ENCODE data around the gene PDYN. TPM values are rescaled to one million over a fixed set of nuclear protein-coding genes. Genes with fewer than 3 reads are reported as not detected.
A peak's percentile ranks its signal among the peaks of the same experiment; 100 is the strongest.

Gene PDYN
- total RNA-seq, 2 donors from 2014 or later, result not detected

- intact Hi-C loops (cut with DNase I, micrococcal nuclease), result no loop called here
- no peak for DNase-seq
- ATAC-seq, result no peak
Observed at GRCh38 chr20:1997483-1998192, 3.8 kb upstream of the PDYN start.

- no peak for ATAC-seq
- intact Hi-C loops (cut with DNase I, micrococcal nuclease), result no loop called here
- no peak for DNase-seq
Observed at GRCh38 chr20:1995531-1996310, 1.9 kb upstream of the PDYN start.

GRCh38 chr20:1994627-1995026 lies 769 bp upstream of the PDYN start:
- intact Hi-C loops (cut with DNase I, micrococcal nuclease), result no loop called here
- no peak for ATAC-seq

DNA sequence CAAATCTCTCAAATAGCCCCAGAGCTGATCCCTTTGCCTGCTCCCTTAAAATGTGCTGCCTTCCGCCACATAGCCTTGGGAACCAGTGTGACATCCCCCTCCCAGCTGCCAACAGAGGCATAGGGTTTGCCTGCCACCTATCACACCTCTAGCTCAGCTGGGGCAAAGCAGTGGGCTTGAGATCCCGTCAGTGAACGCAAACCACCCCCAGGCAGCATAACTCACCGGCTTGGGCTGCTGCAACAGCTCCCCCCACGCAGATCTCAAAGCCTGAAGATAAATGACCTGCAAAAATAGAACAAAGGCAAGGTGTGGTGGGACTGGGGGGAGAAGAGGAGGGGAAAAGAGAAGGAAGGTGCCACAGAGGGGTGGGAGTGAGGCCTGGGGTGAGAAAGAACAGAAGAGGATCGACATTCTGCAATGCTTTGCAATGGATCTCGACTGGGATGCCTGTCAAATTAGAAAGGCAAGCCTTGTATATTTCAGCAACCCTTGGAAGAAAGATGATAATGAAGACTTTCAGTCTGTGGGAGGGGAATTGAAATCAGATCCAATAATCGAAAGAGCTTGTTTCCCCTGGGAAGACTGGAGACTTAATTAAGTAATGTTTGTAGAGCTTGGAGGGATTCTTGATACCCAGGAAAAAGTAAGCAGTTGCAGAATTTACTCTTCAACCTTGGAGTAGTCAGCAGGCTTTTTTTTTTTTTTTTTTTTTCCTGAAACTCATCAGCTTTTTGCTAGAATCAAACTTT lies 1.3 kb downstream of the PDYN start:
- DNase-seq, result no peak
- no peak for ATAC-seq
- intact Hi-C loops (cut with DNase I, micrococcal nuclease), result no loop called here

More at GRCh38 chr20:1994627-1995026, 769 bp upstream of the PDYN start:
- no peak for DNase-seq

- no peak for DNase-seq
- intact Hi-C loops (cut with DNase I, micrococcal nuclease), result no loop called here
- no peak for ATAC-seq
Observed at GRCh38 chr20:1987826-1988225, 6.0 kb downstream of the PDYN start.

GRCh38 chr20:1983301-1983700 lies 10.6 kb downstream of the PDYN start:
- ATAC-seq (no peak), DNase-seq (no peak)
- intact Hi-C loops (cut with DNase I, micrococcal nuclease), result no loop called here

- intact Hi-C loops (cut with DNase I, micrococcal nuclease), result no loop called here
- ATAC-seq (no peak), DNase-seq (no peak)
Observed at GRCh38 chr20:1982686-1983085, 11.2 kb downstream of the PDYN start.

GRCh38 chr20:1979106-1979778 lies 14.6 kb downstream of the PDYN start:
- intact Hi-C loops (cut with DNase I, micrococcal nuclease), result no loop called here
- ATAC-seq, result no peak

DNA sequence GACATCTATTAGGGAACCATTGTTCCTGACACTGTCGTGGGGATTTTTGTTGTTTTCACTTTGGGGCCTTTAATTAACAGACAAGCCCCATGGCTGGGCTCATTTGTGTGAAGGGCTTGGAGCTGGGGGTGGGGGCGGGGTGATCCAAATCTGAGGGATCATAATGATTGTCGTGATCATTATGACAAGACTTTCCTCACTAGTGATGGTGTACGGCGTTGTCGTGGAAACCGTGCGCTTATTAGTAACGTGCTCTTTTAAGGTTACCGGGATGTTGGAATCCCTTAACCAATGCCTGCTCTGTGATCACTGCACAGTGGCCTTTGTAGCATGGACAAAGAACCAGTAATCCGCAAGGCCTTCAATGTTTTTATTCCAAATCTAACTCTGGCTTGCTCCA lies 18.6 kb downstream of the PDYN start:
- intact Hi-C loops (cut with DNase I, micrococcal nuclease), result no loop called here
- DNase-seq (no peak), ATAC-seq (no peak)

More at GRCh38 chr20:1979106-1979778, 14.6 kb downstream of the PDYN start:
- DNase-seq, result no peak

DNA sequence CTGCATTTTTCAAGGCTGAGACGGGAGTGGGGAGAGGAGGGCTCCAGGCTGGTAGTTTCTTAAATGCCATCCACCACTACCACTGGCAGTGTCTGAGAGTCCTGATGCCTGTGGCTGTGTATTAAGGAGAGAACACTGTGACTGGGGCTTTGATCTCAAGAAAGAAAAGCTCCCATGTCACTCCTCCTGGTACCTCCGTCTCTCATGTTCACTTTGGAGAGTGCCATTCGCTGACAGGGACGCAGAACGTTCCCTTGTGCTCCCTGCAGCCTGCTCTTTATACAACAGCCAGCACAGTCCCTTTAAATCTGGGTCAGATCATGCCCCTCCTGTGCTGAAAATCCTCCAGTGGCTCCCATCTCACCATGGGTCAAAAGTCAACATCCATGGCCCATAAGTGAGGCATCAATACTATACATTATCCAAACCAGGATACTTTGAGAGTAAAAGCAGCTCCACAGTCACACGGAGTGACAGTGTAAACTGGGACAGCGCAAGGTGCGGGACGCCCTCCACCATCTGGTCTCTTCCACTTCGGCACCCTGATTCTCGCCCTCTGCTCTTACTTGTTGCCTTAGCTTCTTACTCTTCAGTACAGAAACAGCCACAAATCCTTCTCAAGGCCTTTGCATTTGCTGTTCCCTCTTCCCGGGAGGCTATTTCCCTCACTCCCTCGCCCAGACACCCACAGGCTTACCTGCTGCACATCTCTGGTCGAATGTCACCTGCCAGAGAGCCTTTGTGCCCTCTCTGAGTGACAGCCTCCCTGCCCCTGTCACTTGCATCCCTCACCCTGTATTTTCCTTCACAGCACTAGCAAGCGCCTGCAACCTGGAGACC lies 20.0 kb downstream of the PDYN start:
- DNase-seq (no peak), ATAC-seq (no peak)
- intact Hi-C loops (cut with DNase I, micrococcal nuclease), result no loop called here

- DNase-seq (no peak), ATAC-seq (no peak)
- intact Hi-C loops (cut with DNase I, micrococcal nuclease), result no loop called here
Observed at GRCh38 chr20:1971893-1972586, 21.8 kb downstream of the PDYN start.

- intact Hi-C loops (cut with DNase I, micrococcal nuclease), result loop anchor here (5.0 to 10.0 kb wide), 2 partner anchors 184 to 203 kb away; no protein-coding TSS in a partner anchor
- ATAC-seq (no peak), DNase-seq (no peak)
Observed at GRCh38 chr20:1968964-1969363, 24.9 kb downstream of the PDYN start.

DNA sequence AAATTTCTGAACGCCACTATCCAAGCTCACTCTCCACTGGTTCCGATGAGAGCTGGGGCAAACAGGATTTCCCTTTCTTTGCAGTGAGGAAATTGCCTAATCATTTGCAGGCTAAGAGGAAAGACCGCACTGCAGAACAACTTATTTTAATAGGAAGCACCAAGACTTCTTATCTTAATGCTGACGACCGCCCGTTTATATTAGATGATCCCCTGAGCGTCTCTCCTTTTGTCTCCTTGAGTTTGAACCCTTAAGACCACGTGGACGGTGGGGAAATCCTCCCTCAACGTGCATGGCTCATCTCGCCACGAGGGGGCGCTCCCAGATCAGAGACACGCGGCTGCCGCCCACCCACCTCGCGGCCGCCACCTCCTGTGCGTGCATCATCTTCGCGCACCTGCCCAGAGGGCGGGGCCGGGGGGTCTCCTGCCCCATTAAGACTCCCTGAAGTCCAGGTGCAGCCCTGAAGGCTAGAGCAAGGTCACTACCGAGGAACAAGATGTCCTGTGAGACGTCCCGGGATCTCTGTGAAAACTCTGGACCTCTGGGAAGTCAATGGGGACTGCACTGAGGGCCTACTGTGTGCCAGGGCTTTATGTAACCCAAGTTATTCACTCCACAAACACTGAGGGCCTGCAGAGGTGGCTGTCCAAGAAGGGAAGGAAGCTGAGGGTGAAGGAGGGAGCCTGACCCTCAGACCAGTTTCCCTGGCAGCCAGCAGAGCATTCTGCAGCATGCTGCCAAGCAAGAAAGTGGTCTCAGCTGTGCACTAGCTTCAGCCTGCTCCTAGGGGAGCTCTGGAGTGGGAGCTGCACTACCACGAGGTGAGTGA lies 28.1 kb downstream of the PDYN start:
- DNase-seq, result peak; percentile 52 to 82
- ATAC-seq, result peak; percentile 69
- intact Hi-C loops (cut with DNase I, micrococcal nuclease), result loop anchor here (5.0 to 10.0 kb wide), 2 partner anchors 181 to 207 kb away; no protein-coding TSS in a partner anchor

- intact Hi-C loops (cut with DNase I, micrococcal nuclease), result loop anchor here (5.0 to 10.0 kb wide), 2 partner anchors 180 to 207 kb away; no protein-coding TSS in a partner anchor
- no peak for DNase-seq
- ATAC-seq, result no peak
Observed at GRCh38 chr20:1964659-1965405, 29.0 kb downstream of the PDYN start.

GRCh38 chr20:1964061-1964460 lies 29.8 kb downstream of the PDYN start:
- ATAC-seq, result no peak
- intact Hi-C loops (cut with DNase I, micrococcal nuclease), result loop anchor here in 1 of 2 donors (10.0 kb wide), 1 partner anchor 179 kb away; no protein-coding TSS in a partner anchor
- DNase-seq, result no peak

DNA sequence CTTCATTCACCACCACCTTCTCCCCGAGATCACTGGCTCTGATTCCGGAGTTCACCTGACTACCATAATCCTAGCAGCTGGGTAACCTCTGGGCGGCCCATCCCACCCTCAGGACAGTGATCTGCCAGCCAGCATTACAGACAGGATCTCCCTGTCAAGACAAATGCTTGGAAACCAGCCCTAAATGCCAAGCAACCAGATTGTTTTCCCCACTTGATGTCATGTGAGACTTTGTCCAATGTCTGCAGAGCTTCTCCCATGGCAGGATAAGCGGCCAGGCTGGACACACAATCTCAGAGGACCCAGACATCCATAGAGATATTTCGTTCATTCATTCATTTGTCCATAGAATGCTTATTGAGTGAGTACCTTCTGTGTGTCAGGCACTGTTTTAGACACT lies 32.5 kb downstream of the PDYN start:
- DNase-seq (no peak), ATAC-seq (no peak)
- intact Hi-C loops (cut with DNase I, micrococcal nuclease), result loop anchor here in 1 of 2 donors (10.0 kb wide), 1 partner anchor 177 kb away; no protein-coding TSS in a partner anchor

Data from left colon (tissue), 2 donors.